Stimulated activated CD8-positive, alpha-beta memory T cell treated with anti-CD3 and anti-CD28 coated beads, Interleukin-2, amount 100 ng/mL, for 1 hour (primary cell): ENCODE measurements around the gene CISH.

Experiments
- DNase-seq, 2 donors: peaks; one replicate each; pipeline ENCODE4 v3.0.0-alpha.2; 2020; ENCODE audit warnings: low read depth in 2 of 2

Gene CISH

DNA sequence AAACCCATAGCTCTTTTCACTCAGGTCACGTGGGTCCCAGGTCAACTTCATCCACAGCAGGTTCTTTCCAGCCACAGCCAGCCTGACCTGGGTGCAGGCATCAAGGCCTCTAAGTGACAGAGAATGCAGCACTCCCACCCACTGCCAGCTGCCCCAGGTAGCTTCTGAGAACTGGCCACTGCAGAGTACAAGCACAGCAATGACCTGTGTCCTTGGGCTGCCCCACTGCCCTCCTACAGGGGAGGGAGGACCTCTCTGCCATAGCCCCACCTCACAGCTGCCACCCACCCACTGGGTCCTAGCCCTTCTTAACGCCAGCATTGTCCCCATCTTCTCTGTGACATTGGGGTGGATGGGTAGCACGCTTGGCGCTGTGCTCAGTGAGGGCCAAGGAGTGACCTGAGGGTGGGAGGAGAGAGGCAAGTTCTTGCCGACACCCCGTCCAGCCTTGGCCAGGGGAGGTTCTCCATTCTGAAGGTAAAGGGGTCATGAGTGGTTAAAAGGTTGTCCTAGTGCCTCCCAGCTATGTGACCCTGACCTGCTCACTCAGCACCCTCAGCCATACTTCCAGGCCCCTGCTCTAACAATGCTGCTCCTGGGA is 12.4 kb downstream of the CISH start:
- DNase-seq, result no peak

- DNase-seq, result no peak
Measured at GRCh38 chr3:50594253-50594785, 17.3 kb downstream of the CISH start.

DNA sequence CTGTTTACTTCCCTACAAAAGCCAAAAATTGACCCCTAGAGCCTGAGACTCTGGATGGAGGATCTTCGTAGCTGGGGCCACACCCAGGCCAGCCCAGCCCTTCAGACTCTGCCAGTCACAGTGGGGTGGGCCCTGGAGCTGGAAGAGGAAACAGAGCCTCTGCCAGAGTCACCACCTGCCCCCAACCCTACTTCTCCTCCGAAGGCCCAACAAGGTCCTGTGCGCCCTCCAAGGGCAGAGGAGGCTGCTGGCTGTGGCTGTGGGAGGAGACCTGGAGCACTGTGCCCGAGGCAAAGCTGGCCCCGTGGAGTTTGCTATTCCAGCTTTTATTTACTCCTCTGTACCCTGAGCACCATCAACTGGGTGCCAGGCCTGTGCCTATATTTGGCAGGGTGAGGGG is 19.0 kb downstream of the CISH start:
- DNase-seq, result no peak

DNA sequence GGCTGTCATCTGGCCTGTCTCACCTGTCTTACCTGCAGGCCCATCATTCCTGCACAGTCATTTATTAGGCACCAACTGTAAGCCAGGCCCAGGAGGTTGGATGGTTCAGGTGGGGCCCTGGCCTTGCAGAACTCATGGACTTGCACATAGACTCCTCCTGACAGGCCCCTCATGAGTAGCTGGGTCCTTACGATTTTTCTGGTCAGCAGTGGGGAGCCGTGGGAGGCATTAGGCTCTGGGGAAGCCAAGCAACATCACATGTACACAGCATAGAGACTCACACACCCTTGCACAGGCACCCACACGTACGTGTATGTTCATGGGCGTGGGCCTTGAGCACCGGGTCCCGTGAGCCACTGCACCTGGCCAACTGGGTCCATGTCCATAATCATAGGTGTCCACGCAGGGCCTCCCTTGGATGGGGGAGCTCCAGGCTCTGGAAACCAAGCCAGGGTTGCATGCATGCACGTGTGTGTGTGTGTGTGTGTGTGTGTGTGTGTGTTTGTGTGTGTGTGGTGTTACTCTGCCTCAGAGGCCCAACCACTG is 20.3 kb downstream of the CISH start:
- DNase-seq, result no peak

GRCh38 chr3:50588759-50589433 is 22.7 kb downstream of the CISH start:
- no peak for DNase-seq

DNA sequence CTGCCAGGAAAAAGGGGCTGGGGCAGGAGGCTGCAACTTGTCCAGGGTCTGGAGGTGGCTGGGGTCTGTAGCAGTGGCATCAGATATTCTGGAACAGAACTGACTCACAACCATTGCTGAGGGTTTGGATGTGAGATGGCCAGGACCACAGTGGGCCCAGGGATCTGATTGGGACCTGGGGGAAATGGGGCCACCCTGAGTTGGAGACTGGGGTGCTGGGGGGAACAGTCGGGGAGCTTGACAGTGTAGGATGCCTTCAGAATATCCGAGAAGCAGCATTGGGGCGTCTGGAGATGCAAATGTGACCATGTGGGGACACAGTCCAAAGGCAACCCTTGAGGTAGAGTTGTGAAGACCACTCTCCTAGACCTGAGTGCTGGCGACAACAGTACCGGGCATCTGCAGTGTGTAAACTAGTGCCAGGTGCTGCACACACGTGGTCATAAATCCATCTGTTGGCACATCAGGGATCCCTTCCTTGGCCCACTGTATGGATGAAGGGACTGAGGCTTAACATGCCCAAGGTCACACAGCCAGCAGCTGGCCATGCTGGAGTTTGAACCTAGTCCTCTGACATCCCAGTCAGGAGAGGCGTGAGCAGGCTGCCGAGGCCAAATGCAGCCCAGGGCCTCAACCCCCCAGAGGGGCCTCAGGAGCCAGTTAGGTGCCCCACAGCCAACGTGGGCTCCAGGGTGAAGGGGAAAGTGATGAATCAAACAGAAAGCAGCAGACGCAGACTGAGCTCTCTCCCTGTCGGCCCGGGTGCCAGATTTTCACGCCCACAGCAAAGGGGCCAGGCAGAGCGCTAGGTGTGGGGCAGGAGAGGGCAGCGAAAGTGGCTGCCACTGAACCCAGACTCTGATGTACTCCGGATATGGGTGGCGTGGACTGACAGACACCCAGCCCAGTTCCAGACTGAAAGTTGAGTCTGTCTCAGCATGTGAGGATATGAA is 23.5 kb downstream of the CISH start:
- no peak for DNase-seq

- no peak for DNase-seq
Measured at GRCh38 chr3:50587373-50587772, 24.2 kb downstream of the CISH start.

DNA sequence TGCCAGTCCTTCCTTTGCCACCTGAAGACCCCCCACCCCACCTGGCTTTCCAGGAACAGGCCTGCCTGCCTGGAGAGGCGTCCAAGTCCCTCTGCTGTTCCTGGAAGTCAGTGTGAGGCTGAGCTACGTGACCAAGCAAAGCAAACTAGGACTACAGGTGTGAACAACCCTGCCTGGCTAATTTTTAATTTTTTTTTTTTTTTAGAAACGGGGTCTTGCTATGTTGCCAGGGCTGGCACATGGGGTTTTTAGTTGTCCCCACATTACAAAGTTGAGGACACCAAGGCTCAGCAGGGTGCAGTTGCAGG is 24.9 kb downstream of the CISH start:
- DNase-seq, result no peak

DNA sequence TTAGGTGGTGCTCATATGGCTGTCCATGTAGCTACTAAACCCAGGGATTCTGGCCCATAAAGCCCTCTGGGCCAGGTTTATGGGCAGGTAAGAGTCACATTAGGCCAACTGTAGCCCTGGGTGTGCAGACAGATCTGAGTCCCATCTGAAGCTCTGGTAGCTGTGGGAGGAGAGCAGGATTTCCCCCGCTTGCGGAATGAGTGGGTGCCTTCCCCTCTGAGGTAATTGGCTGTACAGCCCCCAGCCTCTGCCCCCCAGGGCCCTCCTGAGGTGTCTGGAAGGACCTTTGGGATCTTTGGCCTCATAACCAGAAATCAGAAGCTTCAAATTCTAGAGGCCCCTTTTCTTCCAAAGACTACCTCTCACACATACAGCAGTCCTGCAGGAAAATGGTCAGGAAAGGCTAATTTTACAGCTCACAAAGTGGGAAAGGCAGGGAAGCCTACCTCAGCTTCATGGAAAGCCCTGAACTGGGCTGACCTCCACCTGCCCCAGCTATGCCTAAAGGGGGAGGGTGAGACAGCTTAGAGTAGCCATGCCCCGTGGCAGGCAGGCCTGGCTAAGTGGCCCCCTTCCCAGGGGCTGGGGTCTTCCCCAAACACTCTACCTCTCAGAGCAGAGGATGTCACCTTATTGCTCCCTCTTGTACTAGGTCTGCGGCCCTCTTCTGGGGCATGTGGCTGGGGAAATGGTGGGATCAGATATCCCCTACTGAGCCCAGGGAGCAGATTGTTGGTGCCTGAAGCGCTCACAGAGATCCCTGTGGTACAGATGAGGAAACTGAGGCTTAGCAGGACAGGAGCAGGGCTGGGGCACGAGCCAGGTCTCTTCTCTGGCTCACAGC is 25.4 kb downstream of the CISH start:
- DNase-seq, result no peak

GRCh38 chr3:50584391-50584790 is 27.2 kb downstream of the CISH start:
- DNase-seq, result no peak

GRCh38 chr3:50583897-50584296 is 27.7 kb downstream of the CISH start:
- DNase-seq, result no peak

- no peak for DNase-seq
Measured at GRCh38 chr3:50582083-50582482, 29.5 kb downstream of the CISH start.

- DNase-seq, result no peak
Measured at GRCh38 chr3:50581459-50581842, 30.1 kb downstream of the CISH start.

- no peak for DNase-seq
Measured at GRCh38 chr3:50580683-50581458, 30.7 kb downstream of the CISH start.

- DNase-seq, result no peak
Measured at GRCh38 chr3:50577348-50577747, 34.2 kb downstream of the CISH start.

- no peak for DNase-seq
Measured at GRCh38 chr3:50575372-50575771, 36.2 kb downstream of the CISH start.

GRCh38 chr3:50574444-50574831 is 37.1 kb downstream of the CISH start:
- no peak for DNase-seq

- peak; percentile 45 to 51 for DNase-seq
Measured at GRCh38 chr3:50573566-50574443, 37.8 kb downstream of the CISH start.

- no peak for DNase-seq
Measured at GRCh38 chr3:50572801-50573371, 38.7 kb downstream of the CISH start.
